ENCODE data around the gene AMIGO3. TPM values are rescaled to one million over a fixed set of nuclear protein-coding genes. Genes with fewer than 3 reads are reported as not detected.

Gene AMIGO3
- total RNA-seq, 1 experiment from 2014 or later, result 0.73 TPM

DNA sequence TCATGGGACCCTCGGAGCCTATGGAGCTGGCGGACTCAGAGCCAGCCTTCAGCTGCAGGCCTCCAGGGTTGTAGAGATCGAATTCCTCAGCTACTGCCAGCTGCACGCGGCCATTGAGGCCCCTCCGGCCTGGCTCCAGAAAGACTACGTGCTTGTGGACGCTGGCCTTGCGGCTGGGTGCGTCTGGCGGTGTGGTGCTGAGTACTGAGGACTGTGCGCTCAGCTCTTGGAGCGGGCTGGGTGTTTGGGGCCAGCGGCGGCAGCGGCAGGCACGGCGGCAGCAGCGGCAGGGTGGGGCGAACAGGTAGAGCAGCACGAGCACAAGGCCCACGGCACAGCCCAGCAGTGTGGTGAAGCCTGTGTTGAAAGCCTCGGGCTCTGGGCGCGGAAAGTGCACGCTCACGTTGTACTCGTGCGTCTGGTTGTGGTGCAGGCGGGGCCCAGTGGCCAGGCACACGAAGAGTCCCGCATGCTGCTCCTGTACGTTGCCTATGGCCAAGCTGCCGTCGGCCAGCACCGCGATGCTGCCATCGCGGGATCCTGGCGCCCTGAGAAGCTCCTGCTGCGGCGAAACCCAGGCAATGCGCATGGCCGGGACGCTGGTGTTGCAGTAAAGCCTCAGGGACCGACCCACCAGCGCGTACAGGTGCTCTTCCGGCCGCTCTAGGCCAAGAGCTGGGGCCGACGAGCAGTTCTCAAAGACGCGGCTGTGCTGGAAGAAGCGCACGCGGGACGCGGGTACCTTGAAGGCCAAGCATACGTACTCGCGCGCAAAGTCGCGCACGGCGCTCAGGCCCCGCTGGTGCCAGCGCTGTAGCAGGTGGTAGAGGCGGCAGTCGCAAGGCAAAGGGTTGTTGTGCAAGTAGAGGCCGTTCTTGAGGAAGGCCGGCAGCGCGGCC lies 1.3 kb downstream of the AMIGO3 start:
- intact Hi-C loops (cut with micrococcal nuclease; ENCODE audit: unreplicated experiment), result no loop called here
- peaks cover 73% of the 10 kb centered on the region for H3K36me3 Mint-ChIP-seq (ENCODE audit: insufficient read depth, unreplicated experiment)
- no TSS peak for BruUV-seq (replicated peaks)
- TF ChIP-seq, protein P1, sequence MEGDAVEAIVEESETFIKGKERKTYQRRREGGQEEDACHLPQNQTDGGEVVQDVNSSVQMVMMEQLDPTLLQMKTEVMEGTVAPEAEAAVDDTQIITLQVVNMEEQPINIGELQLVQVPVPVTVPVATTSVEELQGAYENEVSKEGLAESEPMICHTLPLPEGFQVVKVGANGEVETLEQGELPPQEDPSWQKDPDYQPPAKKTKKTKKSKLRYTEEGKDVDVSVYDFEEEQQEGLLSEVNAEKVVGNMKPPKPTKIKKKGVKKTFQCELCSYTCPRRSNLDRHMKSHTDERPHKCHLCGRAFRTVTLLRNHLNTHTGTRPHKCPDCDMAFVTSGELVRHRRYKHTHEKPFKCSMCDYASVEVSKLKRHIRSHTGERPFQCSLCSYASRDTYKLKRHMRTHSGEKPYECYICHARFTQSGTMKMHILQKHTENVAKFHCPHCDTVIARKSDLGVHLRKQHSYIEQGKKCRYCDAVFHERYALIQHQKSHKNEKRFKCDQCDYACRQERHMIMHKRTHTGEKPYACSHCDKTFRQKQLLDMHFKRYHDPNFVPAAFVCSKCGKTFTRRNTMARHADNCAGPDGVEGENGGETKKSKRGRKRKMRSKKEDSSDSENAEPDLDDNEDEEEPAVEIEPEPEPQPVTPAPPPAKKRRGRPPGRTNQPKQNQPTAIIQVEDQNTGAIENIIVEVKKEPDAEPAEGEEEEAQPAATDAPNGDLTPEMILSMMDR (IDR thresholded peaks at IDR 0.05; ENCODE audit: unreplicated experiment), result no peak
- CTCF ChIA-PET, result no interaction called here
- no peaks in the 10 kb centered on the region for H3K27me3 Mint-ChIP-seq (ENCODE audit: unreplicated experiment)
- peak overlapping the region; percentile 46 for H3K4me3 Mint-ChIP-seq (ENCODE audit: low read depth, unreplicated experiment)
- DNase-seq, result no peak
- peaks cover 10% of the 10 kb centered on the region for H3K4me1 Mint-ChIP-seq (ENCODE audit: low read depth, unreplicated experiment)
- peak overlapping the region; percentile 52 for H3K27ac Mint-ChIP-seq (ENCODE audit: unreplicated experiment)
- peaks cover 2% of the 10 kb centered on the region for H3K9me3 Mint-ChIP-seq (ENCODE audit: low read depth, unreplicated experiment)

DNA sequence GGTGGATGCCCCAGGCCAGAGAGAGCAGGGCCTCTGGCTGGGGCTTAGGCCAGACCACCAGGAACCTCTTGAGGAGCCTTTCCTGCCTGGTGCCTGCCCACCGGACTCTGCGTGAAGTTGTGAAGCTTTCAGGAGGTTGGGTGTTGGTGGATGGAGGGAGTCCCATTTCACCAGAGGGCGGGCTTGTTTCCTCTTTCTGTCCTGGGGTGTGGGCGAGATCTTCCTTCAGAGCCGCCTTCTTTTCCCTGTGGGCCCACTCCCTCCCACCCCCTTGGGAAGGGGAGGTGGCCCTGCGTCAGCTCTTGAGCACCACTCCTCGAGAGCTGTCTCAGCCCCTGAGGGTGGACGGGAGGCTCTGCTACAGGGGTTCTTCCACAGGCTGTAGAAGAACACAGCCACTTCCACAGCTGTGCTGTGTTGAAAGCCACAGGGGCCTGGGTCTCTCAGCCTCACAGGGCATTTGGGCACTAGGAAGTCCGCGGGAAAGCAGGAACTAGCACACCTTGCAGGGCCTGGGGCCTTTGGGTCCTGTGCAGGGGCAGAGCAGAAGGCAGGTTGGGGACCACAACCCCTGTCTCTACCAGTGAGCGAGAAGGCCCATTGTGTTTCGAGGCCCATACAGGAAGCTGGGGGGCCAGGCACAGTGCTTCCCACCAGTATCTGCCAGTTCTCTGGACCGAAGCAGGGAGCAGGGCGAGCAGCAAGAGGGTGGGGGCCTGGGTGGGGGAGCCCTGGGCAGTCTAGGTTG lies 2.1 kb downstream of the AMIGO3 start:
- no peaks in the 10 kb centered on the region for H3K27me3 Mint-ChIP-seq (ENCODE audit: unreplicated experiment)
- CTCF ChIA-PET, result no interaction called here
- BruUV-seq (replicated peaks), result no TSS peak
- H3K4me3 Mint-ChIP-seq (ENCODE audit: low read depth, unreplicated experiment), result no peak overlapping the region
- TF ChIP-seq, protein P1 (IDR thresholded peaks at IDR 0.05; ENCODE audit: unreplicated experiment), result no peak
- H3K4me1 Mint-ChIP-seq (ENCODE audit: low read depth, unreplicated experiment), result peaks cover 10% of the 10 kb centered on the region
- intact Hi-C loops (cut with micrococcal nuclease; ENCODE audit: unreplicated experiment), result no loop called here
- H3K36me3 Mint-ChIP-seq (ENCODE audit: insufficient read depth, unreplicated experiment), result peaks cover 65% of the 10 kb centered on the region
- DNase-seq, result no peak
- no peak overlapping the region for H3K27ac Mint-ChIP-seq (ENCODE audit: unreplicated experiment)
- H3K9me3 Mint-ChIP-seq (ENCODE audit: low read depth, unreplicated experiment), result peaks cover 2% of the 10 kb centered on the region

DNA sequence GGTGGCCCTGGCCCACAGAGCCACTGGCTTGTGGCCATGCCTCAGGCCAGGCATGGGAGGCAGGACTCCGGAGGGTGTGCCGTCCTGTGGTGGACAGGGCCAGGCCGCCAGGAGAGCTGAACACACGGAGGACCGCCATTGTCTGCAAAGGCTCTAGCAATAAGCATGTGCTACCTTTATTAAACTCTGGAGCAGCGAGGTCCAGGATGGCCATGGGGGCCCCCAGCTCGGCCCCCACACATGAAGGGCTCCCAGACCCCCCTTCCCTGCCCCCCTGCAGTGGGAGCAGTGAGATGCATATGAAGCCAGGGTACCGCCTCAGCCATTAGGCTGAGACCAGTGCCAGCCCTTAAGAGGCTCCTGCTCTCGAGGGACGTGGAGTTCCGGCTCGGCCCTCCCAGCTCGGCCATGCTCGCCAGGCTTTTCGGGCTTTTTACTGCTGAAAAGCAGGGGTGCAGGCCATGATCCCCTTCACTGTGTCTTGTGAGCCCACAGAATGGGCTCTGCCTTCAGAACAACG lies 2.7 kb downstream of the AMIGO3 start:
- intact Hi-C loops (cut with micrococcal nuclease; ENCODE audit: unreplicated experiment), result no loop called here
- Mint-ChIP-seq H3K9me3 (ENCODE audit: low read depth, unreplicated experiment) (peaks cover 2% of the 10 kb centered on the region), H3K4me3 (ENCODE audit: low read depth, unreplicated experiment) (no peak overlapping the region), H3K4me1 (ENCODE audit: low read depth, unreplicated experiment) (peaks cover 10% of the 10 kb centered on the region), H3K36me3 (ENCODE audit: insufficient read depth, unreplicated experiment) (peaks cover 58% of the 10 kb centered on the region), H3K27me3 (ENCODE audit: unreplicated experiment) (no peaks in the 10 kb centered on the region), H3K27ac (ENCODE audit: unreplicated experiment) (no peak overlapping the region)
- CTCF ChIA-PET, result interaction anchor here (0.6 kb wide), 1 partner anchor 152 kb away, joined by 6 read pairs; no protein-coding TSS in a partner anchor
- TF ChIP-seq, protein P1 (IDR thresholded peaks at IDR 0.05; ENCODE audit: unreplicated experiment), result no peak
- DNase-seq, result no peak
- no TSS peak for BruUV-seq (replicated peaks)

DNA sequence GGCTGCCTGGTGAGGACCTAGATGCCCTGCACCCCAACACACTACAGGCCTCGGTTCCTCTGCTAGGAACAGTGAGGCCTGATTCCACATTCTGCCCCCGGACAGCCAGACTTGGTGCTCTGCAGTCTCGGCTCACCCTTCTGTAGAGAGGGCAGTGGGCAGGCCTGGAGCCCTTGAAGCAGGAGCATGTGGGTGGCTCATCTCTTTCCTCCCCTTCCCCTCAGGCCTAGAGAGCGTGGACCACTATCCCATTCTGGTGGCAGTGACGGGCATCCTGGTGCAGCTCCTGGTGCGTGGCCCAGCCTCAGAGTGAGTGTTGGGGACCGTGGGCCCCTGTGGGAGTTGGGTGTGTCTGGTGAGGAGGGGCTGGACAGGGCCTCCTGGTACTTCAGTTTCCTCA lies 3.3 kb downstream of the AMIGO3 start:
- DNase-seq, result no peak
- TF ChIP-seq, protein P1 (IDR thresholded peaks at IDR 0.05; ENCODE audit: unreplicated experiment), result no peak
- H3K27me3 Mint-ChIP-seq (ENCODE audit: unreplicated experiment), result no peaks in the 10 kb centered on the region
- H3K27ac Mint-ChIP-seq (ENCODE audit: unreplicated experiment), result no peak overlapping the region
- CTCF ChIA-PET, result interaction anchor here (0.6 kb wide), 1 partner anchor 151 kb away, joined by 6 read pairs; no protein-coding TSS in a partner anchor
- peaks cover 10% of the 10 kb centered on the region for H3K4me1 Mint-ChIP-seq (ENCODE audit: low read depth, unreplicated experiment)
- intact Hi-C loops (cut with micrococcal nuclease; ENCODE audit: unreplicated experiment), result no loop called here
- peaks cover 52% of the 10 kb centered on the region for H3K36me3 Mint-ChIP-seq (ENCODE audit: insufficient read depth, unreplicated experiment)
- no peak overlapping the region for H3K4me3 Mint-ChIP-seq (ENCODE audit: low read depth, unreplicated experiment)
- BruUV-seq (replicated peaks), result no TSS peak
- H3K9me3 Mint-ChIP-seq (ENCODE audit: low read depth, unreplicated experiment), result peaks cover 2% of the 10 kb centered on the region
